Fibroblast of villous mesenchyme (primary cell): ENCODE results near the gene RSPH3. TPM values are rescaled to one million over a fixed set of nuclear protein-coding genes. Genes with fewer than 3 reads are reported as not detected.

Experiments used
- DNase-seq: peaks from one replicate; pipeline ENCODE4 v3.0.0-alpha.2; 2010; ENCODE audit warnings: low read depth
- H3K4me3 ChIP-seq: 2 replicates; pipeline ENCODE4 v1.5.1; 2011; ENCODE audit warnings: low read depth, mild to moderate bottlenecking, low read length
- small RNA-seq: library from RNA; depleted of rRNA; stranded (forward); fragments of <200 nt; gene quantifications from one replicate; pipeline ENCODE3, GENCODE V24; 2012
- total RNA-seq: library from RNA; depleted of rRNA; stranded (reverse); fragments of >200 nt; gene quantifications from 2 replicates; pipeline ENCODE4 v1.2.3, GENCODE V29; 2012
- TF ChIP-seq, protein P1 (sequence below): IDR thresholded peaks from 2 replicates; pipeline ENCODE4 v1.5.1; 2012; ENCODE audit warnings: low read depth, mild to moderate bottlenecking, low read length; ENCODE audit not compliant: insufficient read depth

Gene RSPH3
- total RNA-seq, 1 donor = 6.0 TPM

DNA sequence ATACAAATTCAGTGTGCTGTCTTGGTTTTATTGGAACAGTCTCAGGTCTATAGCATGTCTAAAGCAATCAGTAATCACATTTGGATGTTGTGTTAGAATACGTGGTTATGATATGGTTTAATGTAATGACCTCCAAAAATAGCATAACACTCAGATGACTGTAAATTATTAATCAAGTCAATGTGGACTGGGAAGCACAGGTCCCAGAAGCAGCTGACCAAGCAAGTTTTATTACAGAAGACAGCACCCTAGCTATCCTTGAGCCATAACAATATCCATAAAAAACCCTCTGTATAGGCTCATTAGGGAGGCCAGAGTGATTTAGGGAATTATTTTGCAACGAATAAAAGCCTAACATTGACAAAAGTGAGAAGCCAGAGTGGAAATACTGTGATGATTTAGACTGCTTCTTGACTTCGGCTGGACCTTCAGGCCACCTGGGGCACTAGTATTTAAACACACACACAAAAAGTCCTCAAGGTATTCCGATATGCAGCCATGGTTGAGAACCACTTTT lies 66.9 kb downstream of the RSPH3 start:
- TF ChIP-seq, protein P1, sequence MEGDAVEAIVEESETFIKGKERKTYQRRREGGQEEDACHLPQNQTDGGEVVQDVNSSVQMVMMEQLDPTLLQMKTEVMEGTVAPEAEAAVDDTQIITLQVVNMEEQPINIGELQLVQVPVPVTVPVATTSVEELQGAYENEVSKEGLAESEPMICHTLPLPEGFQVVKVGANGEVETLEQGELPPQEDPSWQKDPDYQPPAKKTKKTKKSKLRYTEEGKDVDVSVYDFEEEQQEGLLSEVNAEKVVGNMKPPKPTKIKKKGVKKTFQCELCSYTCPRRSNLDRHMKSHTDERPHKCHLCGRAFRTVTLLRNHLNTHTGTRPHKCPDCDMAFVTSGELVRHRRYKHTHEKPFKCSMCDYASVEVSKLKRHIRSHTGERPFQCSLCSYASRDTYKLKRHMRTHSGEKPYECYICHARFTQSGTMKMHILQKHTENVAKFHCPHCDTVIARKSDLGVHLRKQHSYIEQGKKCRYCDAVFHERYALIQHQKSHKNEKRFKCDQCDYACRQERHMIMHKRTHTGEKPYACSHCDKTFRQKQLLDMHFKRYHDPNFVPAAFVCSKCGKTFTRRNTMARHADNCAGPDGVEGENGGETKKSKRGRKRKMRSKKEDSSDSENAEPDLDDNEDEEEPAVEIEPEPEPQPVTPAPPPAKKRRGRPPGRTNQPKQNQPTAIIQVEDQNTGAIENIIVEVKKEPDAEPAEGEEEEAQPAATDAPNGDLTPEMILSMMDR = no peak
- DNase-seq = no peak
- no peak overlapping the region for H3K4me3 ChIP-seq

DNA sequence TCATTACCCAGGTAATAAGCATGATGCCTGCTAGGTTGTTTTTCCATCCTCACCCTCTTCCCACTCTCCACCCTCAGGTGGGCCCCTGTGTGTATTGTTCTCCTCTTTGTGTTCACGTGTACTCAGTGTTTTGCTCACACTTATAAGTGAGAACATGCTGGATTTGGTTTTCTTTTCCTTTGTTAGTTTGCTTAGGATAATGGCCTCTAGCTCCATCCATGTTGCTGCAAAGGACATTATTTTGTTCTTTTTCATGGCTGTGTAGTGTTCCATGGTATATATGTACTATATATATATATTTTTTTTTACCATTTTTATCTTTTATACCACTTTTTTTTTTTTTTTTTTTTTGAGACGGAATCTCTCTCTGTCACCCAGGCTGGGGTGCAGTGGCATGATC lies 71.9 kb downstream of the RSPH3 start:
- no peak for DNase-seq
- H3K4me3 ChIP-seq = no peak overlapping the region
- TF ChIP-seq, protein P1 = no peak

DNA sequence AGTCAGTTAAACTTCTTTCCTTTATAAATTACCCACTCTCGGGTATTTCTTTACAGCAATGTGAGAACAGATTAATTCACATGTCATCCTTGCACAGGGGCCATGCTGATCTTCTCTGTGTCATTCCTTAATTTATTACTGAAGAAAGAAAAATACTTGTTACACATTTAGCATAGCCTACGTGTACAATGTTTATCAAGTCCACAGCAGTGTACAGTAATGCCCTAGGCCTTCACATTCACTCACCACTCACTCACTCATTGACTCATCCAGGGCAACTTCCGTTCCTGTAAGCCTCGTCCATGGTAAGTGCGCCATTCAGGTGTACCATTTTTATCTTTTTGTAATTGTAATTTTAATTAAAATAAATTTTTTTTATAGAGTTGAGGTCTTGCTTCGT lies 73.6 kb downstream of the RSPH3 start:
- DNase-seq = no peak
- TF ChIP-seq, protein P1 = no peak
- no peak overlapping the region for H3K4me3 ChIP-seq

DNA sequence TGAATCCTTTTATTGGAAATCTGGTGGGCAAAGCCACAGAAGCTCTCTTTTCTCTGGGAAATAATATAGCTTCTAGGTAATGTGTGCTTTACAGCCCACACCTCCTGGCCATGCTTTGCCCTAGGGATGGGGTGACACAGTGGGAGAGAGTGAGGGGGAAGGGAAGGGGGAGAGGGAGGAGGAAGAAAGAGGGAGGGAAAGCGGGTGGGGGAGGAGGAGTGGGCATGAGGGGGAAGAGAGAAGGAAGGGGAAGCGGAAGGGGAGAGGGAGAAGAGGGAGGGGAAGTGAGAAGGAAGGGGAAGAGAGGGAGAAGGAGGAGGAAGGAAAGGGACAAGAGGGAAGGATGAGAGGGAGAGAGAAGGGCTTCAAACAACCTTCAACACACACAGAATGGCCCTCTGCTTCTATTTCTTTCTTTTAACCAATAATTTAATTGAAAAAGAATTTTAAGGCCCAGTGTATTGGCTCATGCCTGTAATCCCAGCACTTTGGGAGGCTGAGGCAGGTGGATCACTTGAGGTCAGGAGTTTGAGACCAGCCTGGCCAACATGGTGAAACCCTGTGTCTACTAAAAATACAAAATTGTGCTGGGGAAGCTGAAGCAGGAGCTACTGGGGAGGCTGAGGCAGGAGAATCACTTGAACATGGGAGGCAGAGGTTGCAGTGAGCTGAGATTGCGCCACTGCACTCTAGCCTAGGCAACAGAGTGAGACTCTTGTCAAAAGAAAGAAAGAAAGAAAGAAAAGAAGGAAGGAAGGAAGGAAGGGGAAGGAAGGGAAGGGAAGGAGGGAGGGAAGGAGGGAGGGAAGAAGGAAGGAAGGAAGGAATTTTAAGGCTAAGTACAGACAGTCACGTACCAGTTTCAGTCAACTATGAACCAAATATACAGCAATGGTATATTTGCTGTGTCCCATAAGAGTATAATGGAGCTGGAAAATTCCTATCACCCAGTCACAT lies 75.2 kb downstream of the RSPH3 start:
- TF ChIP-seq, protein P1 = no peak
- no peak for DNase-seq

DNA sequence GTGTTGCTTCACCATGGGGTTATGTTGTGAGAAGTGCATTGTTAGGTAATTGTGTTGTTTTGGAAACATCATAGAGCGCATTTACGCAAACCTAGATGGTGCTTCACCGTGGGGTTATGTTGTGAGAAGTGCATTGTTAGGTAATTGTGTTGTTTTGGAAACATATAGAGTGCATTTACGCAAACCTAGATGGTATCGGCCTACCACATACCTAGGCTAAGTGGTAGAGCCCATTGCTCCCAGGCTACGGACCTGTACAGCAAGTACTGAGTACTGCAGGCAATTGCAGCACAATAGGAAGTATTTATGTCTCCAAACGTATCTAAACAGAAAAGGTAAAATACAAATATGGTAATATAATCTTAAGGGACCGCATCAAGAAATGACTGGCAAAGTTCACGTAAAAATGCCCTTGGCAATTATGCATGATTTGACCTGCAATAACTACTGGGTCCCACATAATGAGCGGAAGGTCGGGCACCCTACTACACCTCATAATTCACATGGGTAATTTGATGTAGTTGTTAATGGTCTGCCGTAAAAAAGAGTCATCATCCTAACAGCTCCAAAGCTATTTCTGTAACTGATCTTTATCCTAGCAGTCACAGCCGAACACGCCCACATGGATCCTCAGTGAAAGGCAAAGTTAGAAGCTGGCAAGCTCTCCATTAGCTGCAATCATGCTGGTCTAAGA lies 76.0 kb downstream of the RSPH3 start:
- DNase-seq = peak; percentile 29
- no peak overlapping the region for H3K4me3 ChIP-seq

More for the DNA sequence above, 75.2 kb downstream of the RSPH3 start:
- no peak overlapping the region for H3K4me3 ChIP-seq

More for the DNA sequence above, 76.0 kb downstream of the RSPH3 start:
- TF ChIP-seq, protein P1 = no peak

Small RNA genes within 50 kb of the gene (small RNA-seq; reads per million reads assigned to genes)
- not detected for gene RNU6-293P

Other genes with a start within 250 kb of the RSPH3 start
- gene EZR, start 180.8 kb downstream of the RSPH3 start, total RNA-seq = 100 and 116 TPM in 2 replicates
- gene TAGAP, start 44.8 kb upstream of the RSPH3 start, total RNA-seq = not detected in 2 replicates
- under 0.01 TPM in 2 replicates for gene FNDC1, start 169.2 kb upstream of the RSPH3 start, total RNA-seq